NT2/D1 (cell line): ENCODE data around the gene TSPAN14.

Source experiments
- SUZ12 ChIP-seq: IDR thresholded peaks from 2 replicates; pipeline ENCODE4 v1.6.1; 2011; ENCODE audit not compliant: insufficient read length, insufficient read depth; ENCODE audit errors: extremely low read depth
- YY1 ChIP-seq: IDR thresholded peaks from 2 replicates; pipeline ENCODE4 v1.6.1; 2011; ENCODE audit not compliant: insufficient read length, insufficient read depth

GRCh38 chr10:80528185-80528700, 74.1 kb downstream of the TSPAN14 start:
- no peak for TF ChIP-seq YY1
- TF ChIP-seq SUZ12 = no peak
